ENCODE data around the gene C1orf159. TPM values are rescaled to one million over a fixed set of nuclear protein-coding genes. Genes with fewer than 3 reads are reported as not detected.

C1orf159 gene
- total RNA-seq, 2 donors from 2014 or later: 18.6 to 37.1 TPM

DNA sequence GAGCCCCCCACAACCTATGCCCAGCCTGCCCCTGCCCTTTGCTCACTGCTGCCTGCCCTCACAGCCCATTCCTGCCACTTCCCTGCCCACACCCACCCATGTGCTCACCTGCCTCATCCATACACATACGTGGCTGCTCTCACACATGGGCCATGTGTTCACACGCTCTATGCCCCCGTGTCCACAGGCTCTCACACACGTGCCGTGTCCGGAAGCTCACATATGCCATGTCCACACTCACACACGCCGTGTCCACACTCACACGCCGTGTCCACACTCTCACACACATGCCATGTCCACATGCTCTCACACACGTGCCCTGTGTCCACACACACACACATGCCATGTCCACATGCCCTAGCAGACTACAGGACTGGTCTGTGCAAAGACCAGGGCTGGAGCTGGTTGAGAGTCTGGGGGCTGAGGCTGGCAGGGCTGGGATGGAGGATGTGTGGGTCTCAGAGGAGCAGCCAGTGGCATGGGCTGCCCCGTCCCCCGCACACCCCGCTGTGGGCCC, 41.2 kb downstream of the C1orf159 start:
- no peak overlapping the region for H3K27ac Mint-ChIP-seq
- peaks cover 0 to 3% of the 10 kb centered on the region in 2 donors for H3K27me3 Mint-ChIP-seq
- DNase-seq (ENCODE audit: low spot score): no peak
- ATAC-seq: no peak
- H3K4me1 Mint-ChIP-seq (ENCODE audit: low read depth in 2 of 2): peaks cover 0 to 4% of the 10 kb centered on the region in 2 donors
- no peaks in the 10 kb centered on the region for H3K9me3 Mint-ChIP-seq
- no peaks in the 10 kb centered on the region for H3K36me3 Mint-ChIP-seq
- no peak overlapping the region for H3K4me3 Mint-ChIP-seq

DNA sequence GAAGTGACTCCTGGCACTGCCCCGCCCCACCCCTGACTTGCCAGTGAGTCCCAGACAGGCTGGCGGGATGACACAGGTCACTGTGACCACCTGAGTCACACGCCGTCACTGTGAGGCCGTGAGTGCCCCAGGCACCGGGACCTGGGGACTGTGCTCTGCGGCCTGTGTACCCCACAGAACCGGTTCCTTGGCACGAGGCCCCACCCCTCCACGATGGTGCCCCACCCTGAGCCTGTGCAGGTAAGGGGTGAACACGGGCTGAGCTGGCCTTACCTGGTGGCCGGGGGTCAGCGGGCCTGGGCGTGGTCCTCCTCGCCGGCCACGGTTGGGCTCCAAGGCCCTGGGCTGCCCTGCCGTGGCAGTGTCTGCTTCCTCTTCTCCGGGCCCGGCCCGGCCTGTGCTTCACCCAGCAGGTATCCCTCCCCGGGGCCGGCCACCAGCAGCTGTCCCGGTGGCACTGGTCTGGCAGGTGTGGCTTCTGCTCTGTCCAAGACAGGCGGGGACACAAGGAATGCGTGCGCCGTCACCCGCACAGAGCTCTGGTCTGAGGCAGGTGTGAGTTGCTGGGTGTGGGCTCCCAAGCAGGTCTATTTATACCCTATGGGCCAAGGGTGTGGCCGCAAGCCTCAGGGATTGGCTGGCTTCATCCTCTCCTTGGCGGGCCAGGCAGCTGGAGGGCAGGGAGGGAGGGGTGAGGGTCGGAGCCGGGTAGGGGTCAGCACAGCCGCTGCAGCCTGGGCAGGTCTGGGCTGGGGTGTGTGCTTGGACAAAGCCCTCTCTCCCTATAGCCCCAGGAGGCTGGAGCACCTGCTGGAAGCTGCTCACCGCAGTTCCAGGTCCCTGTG, 41.9 kb downstream of the C1orf159 start, which contains the start of gene RNF223:
Gene RNF223 (minus strand): TSS at position 564 of the 845 bp plus-strand sequence. CDS start 1,740 bp downstream, outside the sequence.
- no peaks in the 10 kb centered on the region for H3K36me3 Mint-ChIP-seq
- H3K27me3 Mint-ChIP-seq: peaks cover 0 to 3% of the 10 kb centered on the region in 2 donors
- ATAC-seq: no peak

DNA sequence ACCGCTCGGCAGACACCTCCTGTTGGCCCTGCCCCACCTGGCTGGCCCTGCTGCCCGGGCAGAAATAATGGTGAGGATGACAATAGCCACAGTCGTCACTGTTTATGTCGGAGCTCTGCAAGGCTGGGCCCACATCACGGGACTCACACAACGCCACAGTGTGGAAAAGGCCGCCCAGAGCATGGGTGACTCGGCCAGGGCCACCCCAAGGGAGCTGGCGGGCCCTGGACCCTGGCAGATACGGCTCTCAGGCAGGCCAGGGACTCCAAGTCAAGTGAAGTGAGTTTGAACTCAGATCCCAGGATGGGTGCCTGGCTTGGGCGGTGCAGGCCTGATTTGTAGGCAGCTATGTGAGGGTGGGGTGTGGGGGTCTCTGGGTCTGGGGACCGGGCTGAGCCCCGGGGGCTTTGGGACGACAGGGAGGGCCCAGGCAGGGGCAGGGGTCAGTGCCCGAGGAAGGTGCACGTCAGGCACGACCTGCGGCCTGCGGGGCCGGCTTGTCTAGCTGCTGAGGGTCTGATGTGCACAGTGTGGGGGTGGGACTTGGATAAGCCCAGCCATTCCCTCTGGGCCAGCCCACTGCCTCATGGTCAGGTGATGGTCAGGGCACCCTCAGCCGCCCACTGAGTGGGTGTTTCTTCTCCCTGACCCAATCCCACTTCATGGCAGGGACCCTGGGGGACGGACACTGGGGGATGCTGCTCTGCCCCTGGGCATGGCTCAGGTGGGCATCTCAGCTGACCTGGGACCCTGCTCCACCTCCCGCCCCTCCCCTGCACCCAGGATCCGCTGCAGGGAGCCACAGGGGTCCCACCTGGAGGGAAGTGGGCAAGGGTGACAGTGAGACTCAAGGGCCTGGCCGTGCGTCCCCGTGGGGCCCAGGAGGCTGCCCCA, 42.8 kb downstream of the C1orf159 start:
- Mint-ChIP-seq H3K27me3 (peaks cover 0 to 3% of the 10 kb centered on the region in 2 donors), H3K4me3 (no peak overlapping the region), H3K4me1 (ENCODE audit: low read depth in 2 of 2) (peaks cover 0 to 7% of the 10 kb centered on the region in 2 donors), H3K36me3 (no peaks in the 10 kb centered on the region), H3K27ac (no peak overlapping the region), H3K9me3 (no peaks in the 10 kb centered on the region)
- DNase-seq (ENCODE audit: low spot score) (peak; percentile 59), ATAC-seq (no peak)

More for the DNA sequence above, 41.9 kb downstream of the C1orf159 start, which contains the start of gene RNF223:
- H3K4me1 Mint-ChIP-seq (ENCODE audit: low read depth in 2 of 2): peaks cover 0 to 4% of the 10 kb centered on the region in 2 donors
- DNase-seq (ENCODE audit: low spot score): peak; percentile 39
- H3K27ac Mint-ChIP-seq: no peak within 1 kb of the TSS
- no peaks in the 10 kb centered on the region for H3K9me3 Mint-ChIP-seq
- no peak within 1 kb of the TSS for H3K4me3 Mint-ChIP-seq

DNA sequence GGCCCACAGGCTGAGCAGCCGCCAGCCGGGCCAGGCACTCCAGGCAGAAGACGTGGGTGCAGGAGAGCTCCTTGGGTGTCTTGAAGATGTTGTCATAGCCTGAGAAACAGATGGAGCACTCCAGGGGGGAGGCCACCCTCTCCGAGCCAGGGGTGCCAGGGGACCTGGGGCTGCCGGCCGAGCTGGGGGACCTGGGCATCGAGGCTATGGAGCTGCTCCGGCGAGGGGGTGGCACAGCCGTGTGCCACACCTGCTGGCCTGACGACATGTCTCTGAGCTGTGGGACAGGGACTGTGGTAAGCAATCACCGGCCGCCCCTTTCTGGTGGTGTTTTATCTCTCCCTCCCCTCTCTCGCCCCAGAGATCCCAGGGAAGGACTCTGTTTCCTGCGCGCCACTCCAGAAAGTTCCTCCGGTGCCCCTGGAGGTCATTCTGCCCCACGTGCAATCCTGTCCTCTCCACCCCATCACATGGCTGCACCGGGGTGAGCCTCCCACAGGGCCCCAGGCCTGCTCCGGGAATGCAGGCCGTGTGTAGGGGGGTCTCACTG, 43.5 kb downstream of the C1orf159 start:
- ATAC-seq: no peak
- Mint-ChIP-seq H3K4me1 (ENCODE audit: low read depth in 2 of 2) (peaks cover 0 to 7% of the 10 kb centered on the region in 2 donors), H3K4me3 (no peak overlapping the region), H3K27me3 (peaks cover 0 to 3% of the 10 kb centered on the region in 2 donors), H3K9me3 (no peaks in the 10 kb centered on the region), H3K36me3 (no peaks in the 10 kb centered on the region), H3K27ac (no peak overlapping the region)
- no peak for DNase-seq (ENCODE audit: low spot score)

DNA sequence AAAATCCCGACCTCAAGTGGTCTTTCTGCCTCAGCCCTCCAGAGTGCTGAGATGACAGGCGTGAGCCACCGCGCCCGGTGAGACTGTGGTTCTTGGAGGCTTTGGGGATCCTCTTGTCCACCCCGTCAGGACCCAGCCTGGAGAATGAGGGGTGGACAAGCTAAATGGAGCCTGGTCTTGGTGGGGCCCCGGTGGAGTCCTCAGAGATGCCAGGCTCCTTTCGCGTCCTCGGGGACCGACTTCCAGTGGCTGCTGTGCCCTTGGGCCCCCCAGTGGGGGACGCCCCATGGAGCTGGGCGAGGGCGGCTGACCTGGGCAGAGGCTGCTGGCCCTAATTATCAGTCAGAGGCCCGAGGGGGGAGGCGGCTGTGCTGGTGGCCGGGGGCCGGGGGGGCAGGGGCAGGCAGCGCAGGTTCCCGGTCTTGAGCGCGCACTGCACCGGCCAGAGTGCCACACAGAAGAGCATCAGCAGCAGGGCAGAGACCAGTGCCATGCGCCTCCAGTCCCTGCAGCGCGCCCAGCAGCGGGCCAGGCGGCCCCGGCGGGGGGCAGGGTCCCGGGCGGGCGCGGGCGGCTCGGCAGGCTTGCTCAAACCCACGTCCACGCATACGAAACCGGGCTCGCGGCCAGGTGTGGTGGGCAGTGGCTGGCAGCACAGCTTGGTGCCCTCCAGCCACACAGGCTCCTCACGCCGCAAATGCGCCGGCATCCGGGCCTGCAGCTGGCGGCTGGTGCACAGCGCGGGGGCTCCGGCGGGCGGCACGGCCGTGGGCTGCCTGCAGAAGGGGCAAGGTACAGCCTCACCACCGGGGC, 44.2 kb downstream of the C1orf159 start:
- Mint-ChIP-seq H3K27me3 (peaks cover 0 to 3% of the 10 kb centered on the region in 2 donors), H3K4me3 (no peak overlapping the region), H3K27ac (no peak overlapping the region), H3K9me3 (no peaks in the 10 kb centered on the region), H3K36me3 (no peaks in the 10 kb centered on the region), H3K4me1 (ENCODE audit: low read depth in 2 of 2) (peaks cover 0 to 7% of the 10 kb centered on the region in 2 donors)
- ATAC-seq: no peak
- DNase-seq (ENCODE audit: low spot score): no peak

DNA sequence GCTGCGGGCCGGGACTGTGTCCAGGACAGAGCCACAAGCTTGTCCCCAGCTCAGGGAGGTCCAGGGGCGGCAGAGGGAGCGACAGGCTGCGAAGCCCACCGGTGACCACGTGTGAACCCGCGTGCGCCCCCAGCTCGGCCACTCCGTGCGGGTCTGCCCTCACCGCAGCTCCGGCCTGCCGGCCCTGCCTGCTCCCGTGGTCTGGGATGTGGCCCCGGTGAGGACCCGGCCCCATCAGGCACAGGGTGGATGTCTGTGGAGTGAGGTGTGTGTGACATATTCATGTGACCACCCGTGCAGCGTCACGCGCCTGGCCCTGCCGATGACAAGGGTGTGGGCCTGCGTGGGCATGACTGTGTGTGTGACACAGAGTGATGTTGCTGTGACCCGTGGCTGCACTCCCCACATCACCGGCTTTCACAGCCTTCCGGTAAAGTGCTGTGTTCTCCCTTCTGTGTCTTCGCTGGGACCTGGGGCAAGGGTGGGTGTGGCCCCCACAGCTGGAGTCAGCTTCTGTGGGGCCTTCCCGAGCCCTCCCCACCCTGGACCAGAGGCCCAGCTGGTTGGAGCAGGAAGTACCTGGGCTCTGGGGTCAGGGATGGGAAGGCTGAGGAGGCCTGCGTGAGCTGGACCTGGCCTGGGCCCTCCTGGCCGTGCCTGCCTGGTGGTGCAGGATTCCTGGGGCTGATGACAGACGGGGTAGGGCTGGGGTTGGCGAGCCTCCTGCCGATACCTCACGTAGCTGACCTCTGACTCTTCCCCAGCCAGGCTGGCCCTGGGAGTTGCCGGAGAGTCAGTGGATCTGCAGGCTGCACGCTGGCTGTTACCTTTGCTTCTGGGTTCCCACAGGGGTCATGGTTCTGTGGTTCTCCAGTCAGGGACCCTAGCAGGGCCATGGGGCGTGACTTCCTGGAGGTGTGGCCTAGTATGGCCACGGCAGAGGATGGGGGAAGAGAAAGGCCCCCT, 45.9 kb downstream of the C1orf159 start:
- H3K4me3 Mint-ChIP-seq: no peak overlapping the region
- peaks cover 0 to 3% of the 10 kb centered on the region in 2 donors for H3K27me3 Mint-ChIP-seq
- H3K27ac Mint-ChIP-seq: no peak overlapping the region
- H3K4me1 Mint-ChIP-seq (ENCODE audit: low read depth in 2 of 2): peaks cover 7 to 10% of the 10 kb centered on the region in 2 donors
- ATAC-seq (no peak), DNase-seq (ENCODE audit: low spot score) (no peak)
- H3K36me3 Mint-ChIP-seq: no peaks in the 10 kb centered on the region
- H3K9me3 Mint-ChIP-seq: no peaks in the 10 kb centered on the region

DNA sequence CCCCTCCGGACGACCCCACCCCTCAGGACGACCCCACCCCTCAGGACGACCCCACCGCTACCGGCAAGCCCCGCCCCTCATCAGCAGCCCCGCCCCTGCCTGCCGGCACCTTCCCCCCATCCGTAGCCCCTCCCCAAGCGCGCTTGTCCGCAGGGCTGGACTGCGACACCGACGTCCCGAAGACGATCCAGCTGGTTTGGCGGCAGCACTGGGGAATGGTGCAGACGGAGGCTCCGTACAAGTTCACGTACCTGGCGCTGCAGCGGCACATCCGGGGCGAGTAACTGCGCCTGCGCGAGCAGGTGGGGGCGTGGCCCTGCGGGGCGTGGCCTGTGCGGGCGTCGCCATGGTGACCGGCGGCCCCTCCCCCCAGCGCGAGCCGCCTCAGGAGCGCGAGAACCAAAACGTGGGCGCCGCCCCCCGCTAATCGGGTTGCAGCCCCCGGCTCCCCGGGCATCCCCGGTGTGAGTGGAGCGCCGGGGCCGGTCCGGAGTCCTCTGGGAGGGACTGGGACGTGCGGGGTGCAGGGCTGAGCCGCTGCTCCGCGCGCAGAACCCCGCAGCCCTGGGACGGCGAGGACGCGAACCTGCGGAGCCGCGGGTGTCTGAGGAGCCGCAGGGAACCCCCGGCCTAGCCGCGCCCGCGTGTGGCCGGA, 46.7 kb downstream of the C1orf159 start:
- Mint-ChIP-seq H3K27me3 (no peaks in the 10 kb centered on the region), H3K36me3 (no peaks in the 10 kb centered on the region), H3K9me3 (no peaks in the 10 kb centered on the region), H3K27ac (no peak overlapping the region), H3K4me3 (peak overlapping the region; percentile 34), H3K4me1 (ENCODE audit: low read depth in 2 of 2) (peaks cover 7 to 9% of the 10 kb centered on the region in 2 donors)
- ATAC-seq: peak; percentile 68 to 83
- DNase-seq (ENCODE audit: low spot score): peak; percentile 90

DNA sequence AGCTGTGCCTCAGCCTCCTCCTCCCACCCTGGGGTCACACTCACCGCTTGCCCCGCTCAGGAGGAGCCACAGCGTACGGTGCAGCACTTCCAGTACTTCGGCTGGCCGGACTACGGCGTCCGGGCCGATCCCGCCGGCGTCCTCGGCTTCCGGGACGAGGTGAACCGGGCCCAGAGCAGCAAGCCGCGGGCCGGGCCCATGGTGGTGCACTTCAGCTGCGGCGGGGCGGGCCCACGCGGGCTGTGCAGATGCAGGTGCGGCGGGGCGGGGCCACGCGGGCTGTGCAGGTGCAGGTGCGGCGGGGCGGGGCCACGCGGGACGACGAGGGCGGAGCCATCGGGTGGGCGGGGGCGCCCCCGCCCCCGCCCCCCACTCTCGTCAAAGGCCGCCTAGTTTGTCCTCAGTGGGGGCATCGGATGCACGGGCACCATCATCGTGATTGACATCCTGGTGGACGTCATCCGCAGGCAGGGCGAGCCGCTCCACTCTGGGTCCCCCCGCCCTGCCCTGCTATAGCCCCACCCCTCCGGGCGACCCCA, 47.3 kb downstream of the C1orf159 start:
- peak overlapping the region; percentile 58 for H3K4me3 Mint-ChIP-seq
- no peaks in the 10 kb centered on the region for H3K36me3 Mint-ChIP-seq
- H3K27me3 Mint-ChIP-seq: no peaks in the 10 kb centered on the region
- H3K9me3 Mint-ChIP-seq: no peaks in the 10 kb centered on the region
- H3K4me1 Mint-ChIP-seq (ENCODE audit: low read depth in 2 of 2): peaks cover 7 to 11% of the 10 kb centered on the region in 2 donors
- H3K27ac Mint-ChIP-seq: no peak overlapping the region
- ATAC-seq (peak; percentile 0), DNase-seq (ENCODE audit: low spot score) (no peak)

DNA sequence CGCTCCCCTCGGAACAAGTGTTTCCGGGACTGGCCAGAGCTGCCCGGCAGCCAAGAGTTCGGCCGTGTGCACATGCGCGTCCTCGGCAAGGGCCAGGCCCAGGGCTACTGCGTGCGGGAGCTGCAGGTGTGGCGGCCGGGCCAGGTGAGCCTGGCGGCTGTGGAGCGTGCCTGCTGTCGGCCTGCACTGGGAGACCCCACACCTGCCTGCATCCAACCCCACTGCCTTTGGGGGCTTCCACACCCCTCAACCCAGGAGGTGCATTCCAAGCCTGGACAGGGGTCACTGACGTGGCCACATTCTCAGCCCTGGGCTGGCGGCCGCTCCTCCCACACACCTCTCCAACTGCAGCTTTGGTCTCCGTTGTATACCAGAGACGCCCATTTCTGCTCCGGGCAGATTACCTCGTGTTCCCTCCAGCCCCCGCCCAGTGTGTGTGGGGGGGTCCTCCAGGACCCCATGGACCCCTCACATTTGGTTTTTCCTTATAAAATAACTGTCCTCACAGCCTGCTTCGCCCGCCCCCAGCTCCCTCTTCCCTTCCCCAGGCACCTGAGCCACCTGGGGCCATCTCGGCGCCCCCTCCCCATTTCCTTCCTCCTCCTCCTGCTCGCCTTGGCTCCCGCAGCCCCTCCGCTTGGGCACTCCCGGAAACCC, 47.9 kb downstream of the C1orf159 start:
- peak overlapping the region; percentile 58 for H3K4me3 Mint-ChIP-seq
- no peaks in the 10 kb centered on the region for H3K27me3 Mint-ChIP-seq
- no peak overlapping the region for H3K27ac Mint-ChIP-seq
- ATAC-seq: no peak
- no peaks in the 10 kb centered on the region for H3K36me3 Mint-ChIP-seq
- peaks cover 7 to 13% of the 10 kb centered on the region in 2 donors for H3K4me1 Mint-ChIP-seq (ENCODE audit: low read depth in 2 of 2)
- no peaks in the 10 kb centered on the region for H3K9me3 Mint-ChIP-seq
- no peak for DNase-seq (ENCODE audit: low spot score)

DNA sequence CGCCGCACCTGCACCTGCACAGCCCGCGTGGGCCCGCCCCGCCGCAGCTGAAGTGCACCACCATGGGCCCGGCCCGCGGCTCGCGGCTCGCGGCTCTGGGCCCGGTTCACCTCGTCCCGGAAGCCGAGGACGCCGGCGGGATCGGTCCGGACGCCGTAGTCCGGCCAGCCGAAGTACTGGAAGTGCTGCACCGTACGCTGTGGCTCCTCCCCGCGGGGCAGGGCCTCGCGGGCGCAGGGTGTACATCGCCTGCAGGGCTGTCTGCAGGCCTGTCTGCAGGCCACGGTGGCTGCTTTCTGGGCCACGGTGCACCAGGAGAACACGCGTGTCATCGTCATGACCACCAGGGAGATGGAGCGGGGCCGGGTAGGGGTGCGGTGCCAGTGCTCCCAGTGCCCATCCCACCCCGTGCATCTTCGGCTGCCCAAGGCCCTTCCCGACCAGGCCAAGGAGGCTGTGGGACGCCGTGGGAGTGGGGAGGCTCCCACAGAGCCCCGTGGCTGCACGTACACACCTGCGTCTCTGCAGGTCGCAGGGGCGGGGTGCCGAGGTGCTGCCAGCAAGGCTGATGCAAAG, 48.5 kb downstream of the C1orf159 start:
- H3K9me3 Mint-ChIP-seq: no peaks in the 10 kb centered on the region
- no peaks in the 10 kb centered on the region for H3K27me3 Mint-ChIP-seq
- no peaks in the 10 kb centered on the region for H3K36me3 Mint-ChIP-seq

More for the DNA sequence above, 48.5 kb downstream of the C1orf159 start:
- ATAC-seq (no peak), DNase-seq (ENCODE audit: low spot score) (no peak)
- Mint-ChIP-seq H3K4me1 (ENCODE audit: low read depth in 2 of 2) (peaks cover 7 to 16% of the 10 kb centered on the region in 2 donors), H3K4me3 (no peak overlapping the region), H3K27ac (no peak overlapping the region)

Measured in natural killer cell treated with Interleukin-12 subunit alpha and Interleukin-12 subunit beta and Interleukin-15 and Interleukin-18, amount 100 ng/mL, for 72 hours (primary cell).